ENCODE data around the gene PWWP2B. TPM values are rescaled to one million over a fixed set of nuclear protein-coding genes. Genes with fewer than 3 reads are reported as not detected.
A peak's percentile ranks its signal among the peaks of the same experiment; 100 is the strongest.

Gene PWWP2B
- total RNA-seq, 4 donors from 2014 or later, result 14.9 to 27.3 (median 16.7) TPM

DNA sequence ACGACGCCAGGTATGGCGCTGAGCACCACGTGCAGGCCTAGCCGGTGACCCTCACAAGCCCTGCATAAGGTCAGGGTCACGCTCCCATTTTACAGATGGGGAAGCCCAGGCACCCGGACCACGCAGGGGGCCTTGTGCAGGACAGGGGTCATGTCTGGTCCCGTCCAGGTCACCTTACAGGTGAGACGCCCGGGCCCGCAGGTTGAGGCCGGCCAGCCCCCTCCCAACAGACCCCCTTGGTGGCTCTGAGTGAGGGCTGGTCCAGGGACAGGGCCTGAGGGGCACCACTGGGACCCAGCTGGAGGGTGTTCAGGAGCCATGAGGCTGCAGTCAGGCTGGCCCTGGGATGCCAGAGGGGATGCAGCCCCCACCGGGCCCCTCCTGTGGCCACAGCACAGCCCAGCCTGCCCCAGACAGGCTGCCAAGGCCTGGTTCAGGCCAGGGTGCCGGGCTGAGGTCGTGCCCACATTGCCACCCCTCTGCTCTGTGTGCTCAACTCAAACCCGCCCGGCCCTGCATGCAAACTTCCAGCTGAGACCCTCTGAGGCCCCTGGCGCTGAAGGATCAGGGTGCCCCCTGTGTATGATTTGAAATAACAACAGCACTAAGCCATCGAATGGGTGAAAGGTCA, 69.0 kb downstream of the PWWP2B start:
- TF ChIP-seq CTCF (IDR thresholded peaks at IDR 0.05), result no peak
- no peak for TF ChIP-seq POLR2A (IDR thresholded peaks at IDR 0.05)
- 67 to 92% methylated on average over 2 to 7 of the region's 20 CpGs for WGBS, 2 donors
- H3K27ac ChIP-seq, result peak overlapping the region; percentile 71 to 99 (median 90)
- H3K4me3 ChIP-seq, result no peak overlapping the region
- H3K27me3 ChIP-seq, result no peaks in the 10 kb centered on the region
- DNase-seq, result no peak
- H3K9me3 ChIP-seq, result no peaks in the 10 kb centered on the region
- no peaks in the 10 kb centered on the region for H3K36me3 ChIP-seq
- intact Hi-C loops (cut with DNase I), result no loop called here
- peaks cover 20 to 86% (median 52%) of the 10 kb centered on the region in 3 donors for H3K4me1 ChIP-seq

- no peaks in the 10 kb centered on the region for H3K9me3 ChIP-seq
- no peaks in the 10 kb centered on the region for H3K36me3 ChIP-seq
- peak overlapping the region; percentile 71 to 99 (median 90) for H3K27ac ChIP-seq
- no peak for DNase-seq
- H3K27me3 ChIP-seq, result no peaks in the 10 kb centered on the region
- H3K4me3 ChIP-seq, result no peak overlapping the region
- peaks cover 20 to 78% (median 50%) of the 10 kb centered on the region in 3 donors for H3K4me1 ChIP-seq
- 56 to 78% methylated on average over 7 to 14 of the region's 29 CpGs for WGBS, 2 donors
- TF ChIP-seq POLR2A (IDR thresholded peaks at IDR 0.05), result no peak
- peak in 2 of 6 experiments; percentile 7 to 13 for TF ChIP-seq CTCF (IDR thresholded peaks at IDR 0.05)
- intact Hi-C loops (cut with DNase I), result no loop called here
These were observed 69.8 kb downstream of the PWWP2B start for GRCh38 chr10:132466520-132467463.

Other genes with a start within 250 kb of the PWWP2B start
- 1 to 10 TPM in 1 of 4 donors, under 1 TPM in 1, not detected in 2; 0.95 to 1.6 TPM for gene DPYSL4, start 210.3 kb upstream of the PWWP2B start, total RNA-seq
- 1 to 10 TPM; 2.3 to 5.5 (median 2.6) TPM for gene STK32C, start 89.2 kb upstream of the PWWP2B start, total RNA-seq
- 1 to 10 TPM; 1.5 to 5.3 (median 2.4) TPM for gene LRRC27, start 65.0 kb upstream of the PWWP2B start, total RNA-seq
- 10 to 100 TPM; 16.9 to 58.2 (median 29.5) TPM for gene INPP5A, start 140.6 kb downstream of the PWWP2B start, total RNA-seq

Data from esophagus squamous epithelium (tissue), 5 donors.